HFFc6 (cell line): Measurements from ENCODE around the gene KRTAP10-3. TPM values are rescaled to one million over a fixed set of nuclear protein-coding genes. Genes with fewer than 3 reads are reported as not detected.

Source experiments
- DNase-seq: peaks from one replicate; pipeline ENCODE4 v3.0.0-alpha.2; 2018
- H3K27ac Mint-ChIP-seq: 2 replicates; pipeline ENCODE4 v1.8.0; 2020; ENCODE audit warnings: mild to moderate bottlenecking, mixed read lengths
- H3K27me3 Mint-ChIP-seq: 2 replicates; pipeline ENCODE4 v1.8.0; 2021; ENCODE audit warnings: mild to moderate bottlenecking, moderate library complexity, mixed read lengths; ENCODE audit not compliant: insufficient read depth
- H3K36me3 Mint-ChIP-seq: 2 replicates; pipeline ENCODE4 v1.8.0; 2021; ENCODE audit warnings: low read depth, mixed read lengths
- H3K4me1 Mint-ChIP-seq: 2 replicates; pipeline ENCODE4 v1.8.0; 2020; ENCODE audit warnings: low read depth, mixed read lengths
- H3K4me3 Mint-ChIP-seq: 2 replicates; pipeline ENCODE4 v1.8.0; 2020; ENCODE audit warnings: mild to moderate bottlenecking, moderate library complexity, mixed read lengths
- H3K9me3 Mint-ChIP-seq: 2 replicates; pipeline ENCODE4 v1.8.0; 2020; ENCODE audit warnings: mild to moderate bottlenecking, mixed read lengths
- total RNA-seq, 6 experiments: library from RNA; stranded (reverse); fragmentation: NEBNext Ultra II Directional; extraction: Animal tissue kit (Norgen Biotek cat#: 25700); gene quantifications; 2 replicates in 1 of 6; 3 replicates in 5 of 6; pipeline ENCODE4 v1.2.3, GENCODE V29; 2021
- TF ChIP-seq, protein P1 (sequence below): fragments of 200-600 bp; sonication (generic); IDR thresholded peaks from 2 replicates; pipeline ENCODE4 v1.5.0; 2021; ENCODE audit warnings: antibody characterized with exemption, mild to moderate bottlenecking

The KRTAP10-3 gene
- total RNA-seq, 6 experiments from 2014 or later, result not detected

DNA sequence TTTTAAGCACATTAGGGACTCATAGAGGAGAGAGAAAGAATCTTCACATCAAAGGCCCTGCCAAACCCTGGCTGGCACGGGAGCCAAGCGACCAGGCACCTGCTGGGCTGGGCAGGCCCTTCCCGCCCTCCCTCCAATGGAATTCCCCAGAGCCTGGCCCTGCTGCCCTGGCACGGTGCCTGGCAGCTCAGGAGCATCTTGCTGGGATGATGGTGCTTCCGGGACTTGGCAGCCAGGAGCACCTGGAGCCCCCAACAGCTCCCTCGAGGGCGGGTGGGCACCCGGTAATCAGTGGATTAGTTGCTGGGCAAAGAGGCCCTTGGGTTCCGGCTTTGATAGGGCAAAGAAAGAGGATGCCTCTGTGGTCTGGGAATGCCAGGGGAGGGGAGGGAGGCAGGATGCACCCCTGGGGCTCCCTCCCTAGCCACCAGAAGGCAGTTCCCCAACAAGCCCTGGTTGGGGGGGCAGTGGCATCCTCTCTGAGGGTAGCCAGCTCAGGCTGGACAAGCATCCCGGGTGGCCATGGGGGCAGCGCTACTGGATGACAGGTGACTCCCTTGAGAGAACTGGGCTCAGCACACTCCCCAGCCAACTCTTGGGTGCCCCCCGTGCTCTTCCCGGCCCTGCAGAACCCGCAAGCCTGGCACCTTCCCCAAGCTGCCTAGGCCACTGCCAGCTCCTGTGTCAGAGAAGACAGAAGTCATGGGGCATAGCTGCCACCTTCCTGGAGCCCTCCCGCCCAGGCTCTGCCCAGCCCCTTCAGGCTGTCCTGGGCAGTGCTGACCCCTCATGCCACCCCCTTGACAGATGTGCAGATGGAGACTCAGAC, 45.0 kb downstream of the KRTAP10-3 start:
- Mint-ChIP-seq H3K9me3 (peaks cover 32% of the 10 kb centered on the region), H3K4me1 (no peaks in the 10 kb centered on the region), H3K27me3 (peaks cover 7% of the 10 kb centered on the region), H3K4me3 (no peak overlapping the region), H3K27ac (no peak overlapping the region), H3K36me3 (no peaks in the 10 kb centered on the region; the same call in 1 of the 2 replicates)
- TF ChIP-seq, protein P1, sequence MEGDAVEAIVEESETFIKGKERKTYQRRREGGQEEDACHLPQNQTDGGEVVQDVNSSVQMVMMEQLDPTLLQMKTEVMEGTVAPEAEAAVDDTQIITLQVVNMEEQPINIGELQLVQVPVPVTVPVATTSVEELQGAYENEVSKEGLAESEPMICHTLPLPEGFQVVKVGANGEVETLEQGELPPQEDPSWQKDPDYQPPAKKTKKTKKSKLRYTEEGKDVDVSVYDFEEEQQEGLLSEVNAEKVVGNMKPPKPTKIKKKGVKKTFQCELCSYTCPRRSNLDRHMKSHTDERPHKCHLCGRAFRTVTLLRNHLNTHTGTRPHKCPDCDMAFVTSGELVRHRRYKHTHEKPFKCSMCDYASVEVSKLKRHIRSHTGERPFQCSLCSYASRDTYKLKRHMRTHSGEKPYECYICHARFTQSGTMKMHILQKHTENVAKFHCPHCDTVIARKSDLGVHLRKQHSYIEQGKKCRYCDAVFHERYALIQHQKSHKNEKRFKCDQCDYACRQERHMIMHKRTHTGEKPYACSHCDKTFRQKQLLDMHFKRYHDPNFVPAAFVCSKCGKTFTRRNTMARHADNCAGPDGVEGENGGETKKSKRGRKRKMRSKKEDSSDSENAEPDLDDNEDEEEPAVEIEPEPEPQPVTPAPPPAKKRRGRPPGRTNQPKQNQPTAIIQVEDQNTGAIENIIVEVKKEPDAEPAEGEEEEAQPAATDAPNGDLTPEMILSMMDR, result no peak
- DNase-seq, result no peak

DNA sequence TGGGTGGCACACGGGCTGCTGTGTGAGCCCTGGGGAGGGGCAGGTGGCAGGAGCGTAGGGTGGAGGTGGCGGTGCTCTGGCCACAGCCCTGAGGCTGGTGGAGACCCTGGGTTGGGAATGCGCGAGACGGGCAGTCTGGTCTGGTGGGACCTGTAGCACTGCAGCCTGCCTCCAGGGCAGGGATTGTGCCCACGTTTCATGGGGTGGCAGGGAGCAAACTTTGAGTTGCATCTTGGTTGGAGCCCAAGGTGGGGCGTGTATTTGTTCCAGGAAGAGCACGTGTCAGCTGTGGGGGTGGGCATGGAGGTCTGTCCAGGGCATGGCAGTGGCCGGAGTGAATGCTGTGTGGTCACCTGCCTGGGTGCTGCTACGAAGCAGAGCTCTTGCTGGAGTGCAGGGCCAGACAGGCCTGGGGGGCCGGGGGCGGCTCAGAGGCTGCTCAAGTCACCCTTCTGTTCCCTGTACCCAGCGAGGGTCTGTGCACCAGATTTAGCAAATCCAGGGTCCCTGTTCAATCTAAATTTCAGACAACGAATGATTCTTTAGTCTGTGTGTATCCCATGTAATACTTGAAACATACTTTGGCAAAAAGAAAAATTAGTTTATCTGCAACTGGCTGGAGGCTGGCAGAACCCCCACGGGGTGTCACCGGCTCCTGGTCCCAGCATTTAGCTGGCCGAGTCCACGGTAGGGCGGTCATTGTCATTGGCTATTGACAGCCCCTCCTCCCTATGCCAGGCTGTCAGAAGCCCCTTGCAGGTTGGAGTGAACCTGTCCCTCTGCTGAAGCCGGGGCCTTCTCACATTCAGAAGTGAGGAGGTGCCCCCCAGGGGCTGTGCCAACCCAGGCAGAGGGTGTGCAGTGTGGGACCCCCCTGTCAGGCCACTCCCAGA, 45.9 kb downstream of the KRTAP10-3 start:
- H3K36me3 Mint-ChIP-seq, result no peaks in the 10 kb centered on the region; the same call in 1 of the 2 replicates
- H3K4me1 Mint-ChIP-seq, result no peaks in the 10 kb centered on the region
- H3K4me3 Mint-ChIP-seq, result no peak overlapping the region
- peaks cover 7% of the 10 kb centered on the region for H3K27me3 Mint-ChIP-seq
- DNase-seq, result no peak
- TF ChIP-seq, protein P1, result no peak
- no peak overlapping the region for H3K27ac Mint-ChIP-seq
- peaks cover 27% of the 10 kb centered on the region for H3K9me3 Mint-ChIP-seq

DNA sequence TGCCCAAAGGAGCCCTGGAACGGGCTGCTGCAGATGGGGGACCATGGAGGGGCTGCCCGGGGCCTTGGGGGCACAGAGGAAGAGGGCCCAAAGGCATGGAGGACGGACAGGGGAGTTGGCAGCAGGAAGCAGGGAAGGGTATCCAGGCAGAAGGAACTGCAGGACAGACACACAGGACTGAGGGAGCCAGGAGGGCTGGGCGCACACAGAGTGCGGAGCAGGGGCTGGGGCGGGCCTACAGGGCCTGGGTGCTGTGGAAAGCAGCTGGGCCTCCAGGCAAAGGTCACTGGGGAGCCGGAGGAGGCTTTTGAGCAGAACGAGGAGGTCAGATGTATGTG, 46.7 kb downstream of the KRTAP10-3 start:
- Mint-ChIP-seq H3K4me3 (no peak overlapping the region), H3K27ac (no peak overlapping the region), H3K27me3 (peaks cover 7% of the 10 kb centered on the region), H3K9me3 (peaks cover 21% of the 10 kb centered on the region), H3K4me1 (no peaks in the 10 kb centered on the region), H3K36me3 (no peaks in the 10 kb centered on the region; the same call in 1 of the 2 replicates)
- TF ChIP-seq, protein P1, result no peak
- DNase-seq, result no peak

GRCh38 chr21:44511219-44511937, 47.2 kb downstream of the KRTAP10-3 start:
- Mint-ChIP-seq H3K9me3 (peaks cover 17% of the 10 kb centered on the region), H3K27me3 (peaks cover 7% of the 10 kb centered on the region), H3K27ac (no peak overlapping the region), H3K36me3 (no peaks in the 10 kb centered on the region), H3K4me3 (no peak overlapping the region), H3K4me1 (no peaks in the 10 kb centered on the region)
- TF ChIP-seq, protein P1, result no peak
- no peak for DNase-seq

GRCh38 chr21:44510508-44511218, 47.9 kb downstream of the KRTAP10-3 start:
- H3K9me3 Mint-ChIP-seq, result peaks cover 15% of the 10 kb centered on the region
- H3K4me1 Mint-ChIP-seq, result no peaks in the 10 kb centered on the region
- no peak for DNase-seq
- no peak overlapping the region for H3K27ac Mint-ChIP-seq
- peaks cover 8% of the 10 kb centered on the region for H3K27me3 Mint-ChIP-seq
- H3K36me3 Mint-ChIP-seq, result no peaks in the 10 kb centered on the region
- TF ChIP-seq, protein P1, result peak; percentile 85
- H3K4me3 Mint-ChIP-seq, result no peak overlapping the region
